ENCODE measurements around the gene GET4.

GRCh38 chr7:882336-883035, 6.1 kb downstream of the GET4 start:
- TF ChIP-seq ZNF266 (tag by site-specific recombination; IDR thresholded peaks at IDR 0.05; ENCODE audit: low read depth), result no peak
- TF ChIP-seq REST (tag by site-specific recombination; IDR thresholded peaks at IDR 0.05), result no peak
- no peak for TF ChIP-seq CTCF (tag by site-specific recombination; IDR thresholded peaks at IDR 0.05)
- TF ChIP-seq ZBTB8A (tag by site-specific recombination; IDR thresholded peaks at IDR 0.05), result no peak
- no peak for TF ChIP-seq ZNF776 (tag by site-specific recombination; IDR thresholded peaks at IDR 0.05; ENCODE audit: borderline replicate concordance)
- TF ChIP-seq ZNF837 (tag by site-specific recombination; IDR thresholded peaks at IDR 0.05), result no peak
- no peak for TF ChIP-seq ZNF704 (tag by site-specific recombination; IDR thresholded peaks at IDR 0.05)
- TF ChIP-seq BCL11A (tag by site-specific recombination; IDR thresholded peaks at IDR 0.05; ENCODE audit: low read depth), result no peak
- no peak for TF ChIP-seq ZNF239 (tag by site-specific recombination; IDR thresholded peaks at IDR 0.05)
